Measurements from ENCODE around the gene FCHO2. TPM values are rescaled to one million over a fixed set of nuclear protein-coding genes. Genes with fewer than 3 reads are reported as not detected.
A peak's percentile ranks its signal among the peaks of the same experiment; 100 is the strongest.

The FCHO2 gene
- total RNA-seq, 1 experiment from 2014 or later: 8.9 TPM

DNA sequence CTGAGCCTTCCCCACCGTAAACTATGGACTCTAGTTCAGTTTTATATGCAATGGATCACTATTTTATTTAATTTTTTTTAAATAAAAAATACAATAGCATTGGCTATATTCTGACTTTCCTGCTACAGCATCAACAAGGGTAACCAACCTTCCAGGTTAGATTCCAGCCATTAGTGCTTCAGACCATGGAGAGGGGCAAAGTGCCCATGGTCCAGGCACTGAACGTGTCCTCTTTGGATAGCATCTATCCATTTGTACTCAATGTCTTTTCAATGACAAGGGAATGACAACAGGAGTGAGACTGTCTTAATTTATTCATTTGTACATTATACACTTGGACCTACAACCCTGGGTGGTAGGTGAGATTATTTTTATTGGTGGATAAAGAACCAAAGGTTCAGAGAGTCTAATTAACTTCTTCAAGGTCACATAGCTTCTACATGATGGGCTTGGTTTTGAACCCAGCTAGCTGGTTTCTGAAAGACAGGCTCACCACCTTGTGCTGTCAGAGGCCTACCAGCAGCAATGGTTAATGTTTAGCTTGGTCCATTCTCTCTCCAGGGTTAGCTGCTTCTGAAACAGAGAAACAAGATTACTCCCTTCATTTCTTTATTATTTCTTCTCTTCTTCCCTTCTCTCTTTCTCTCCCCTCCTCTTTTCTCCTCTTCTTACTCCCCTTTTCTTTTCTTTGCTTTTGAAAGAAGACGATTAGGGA lies 176.0 kb downstream of the FCHO2 start:
- Histone ChIP-seq H3K27me3 (replicated peaks) (no peaks in the 10 kb centered on the region), H3K4me1 (replicated peaks) (peaks cover 18% of the 10 kb centered on the region), H3K4me3 (no peak overlapping the region), H3K36me3 (peaks cover 11% of the 10 kb centered on the region), H3K9me3 (replicated peaks) (no peaks in the 10 kb centered on the region), H3K27ac (no peak overlapping the region)
- DNase-seq (ENCODE audit: low read depth in 1 of 2, low spot score in 2 of 2): no peak

DNA sequence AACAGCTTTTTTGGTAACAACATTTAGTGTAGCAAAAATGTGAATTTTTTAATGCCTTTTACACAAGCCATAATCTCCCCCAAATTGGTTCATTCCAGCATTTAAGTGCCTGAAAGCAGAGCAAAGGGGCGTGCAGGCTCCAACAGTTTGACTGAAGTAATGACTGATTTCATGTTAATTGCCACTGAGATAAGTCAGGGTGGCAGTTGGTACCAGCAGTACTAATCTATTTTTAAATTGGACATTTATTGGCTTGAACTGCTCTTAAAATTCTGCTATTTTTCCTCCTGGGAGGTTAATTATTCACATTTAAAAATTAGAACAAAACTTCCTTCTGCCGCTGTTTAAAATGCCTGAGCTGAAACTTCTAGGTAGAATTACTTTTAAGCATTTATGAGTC lies 176.9 kb downstream of the FCHO2 start:
- Histone ChIP-seq H3K27ac (no peak overlapping the region), H3K4me1 (replicated peaks) (peaks cover 18% of the 10 kb centered on the region), H3K27me3 (replicated peaks) (no peaks in the 10 kb centered on the region), H3K36me3 (peaks cover 11% of the 10 kb centered on the region), H3K9me3 (replicated peaks) (no peaks in the 10 kb centered on the region), H3K4me3 (no peak overlapping the region)
- DNase-seq (ENCODE audit: low read depth in 1 of 2, low spot score in 2 of 2): no peak

DNA sequence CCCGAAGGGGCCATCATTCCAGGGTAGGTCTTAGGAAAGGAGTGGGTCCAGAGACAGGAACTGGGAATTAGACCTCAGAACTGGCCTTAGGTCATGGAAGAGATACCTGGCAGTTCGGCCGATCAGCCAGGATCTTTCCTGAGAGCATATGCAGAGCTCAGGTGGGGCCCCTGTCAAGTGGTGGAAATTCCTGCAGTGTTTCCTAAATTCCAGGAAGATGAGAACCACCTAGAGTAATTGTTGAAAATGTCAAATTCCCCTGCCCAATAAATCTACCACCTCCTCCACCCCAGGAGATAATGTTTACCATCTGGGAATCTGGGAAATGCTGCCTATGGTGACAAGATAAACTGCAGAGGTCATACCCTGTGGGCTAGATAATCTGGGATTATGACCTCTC lies 179.2 kb downstream of the FCHO2 start:
- Histone ChIP-seq H3K27me3 (replicated peaks) (no peaks in the 10 kb centered on the region), H3K4me1 (replicated peaks) (peaks cover 18% of the 10 kb centered on the region), H3K9me3 (replicated peaks) (no peaks in the 10 kb centered on the region), H3K36me3 (0 out of 2 replicates have a peak, but pooled peaks cover 3% of the 10 kb centered on the region), H3K27ac (no peak overlapping the region), H3K4me3 (no peak overlapping the region)
- DNase-seq (ENCODE audit: low read depth in 1 of 2, low spot score in 2 of 2): no peak

DNA sequence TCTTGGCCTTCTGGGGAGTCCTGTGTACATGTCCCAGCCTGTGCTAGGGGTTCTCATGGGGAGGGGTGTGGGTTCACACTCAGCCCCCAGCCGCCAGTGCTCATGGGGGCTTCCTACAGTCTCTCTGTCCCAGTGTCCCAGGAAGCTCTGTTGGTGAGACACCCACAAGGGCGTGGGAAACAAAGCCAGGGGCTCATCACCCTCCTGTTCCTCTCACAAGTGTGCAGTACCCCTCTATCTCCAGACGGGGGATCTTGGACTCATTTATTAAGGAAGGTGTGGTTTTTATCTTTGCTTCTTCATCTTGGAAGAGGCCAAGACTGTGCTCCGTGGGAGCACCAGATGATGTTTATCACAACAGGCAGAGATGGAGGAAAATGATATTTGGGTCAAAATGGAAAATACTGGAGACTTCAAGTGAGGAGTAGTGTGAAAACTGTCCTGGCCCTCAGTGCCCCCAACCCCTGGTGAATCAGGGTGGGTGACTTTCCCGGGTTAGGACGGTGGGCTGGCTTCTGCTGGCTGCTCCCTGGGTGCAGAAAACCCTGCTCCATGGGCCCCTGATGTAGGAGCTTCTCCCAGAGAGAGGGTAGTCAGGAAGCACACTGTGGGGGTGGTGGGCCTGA lies 179.7 kb downstream of the FCHO2 start:
- DNase-seq (ENCODE audit: low read depth in 1 of 2, low spot score in 2 of 2): peak; percentile 53 to 56
- Histone ChIP-seq H3K4me3 (no peak overlapping the region), H3K36me3 (0 out of 2 replicates have a peak, but pooled peaks cover 3% of the 10 kb centered on the region), H3K4me1 (replicated peaks) (peaks cover 18% of the 10 kb centered on the region), H3K9me3 (replicated peaks) (no peaks in the 10 kb centered on the region), H3K27me3 (replicated peaks) (no peaks in the 10 kb centered on the region), H3K27ac (no peak overlapping the region)

DNA sequence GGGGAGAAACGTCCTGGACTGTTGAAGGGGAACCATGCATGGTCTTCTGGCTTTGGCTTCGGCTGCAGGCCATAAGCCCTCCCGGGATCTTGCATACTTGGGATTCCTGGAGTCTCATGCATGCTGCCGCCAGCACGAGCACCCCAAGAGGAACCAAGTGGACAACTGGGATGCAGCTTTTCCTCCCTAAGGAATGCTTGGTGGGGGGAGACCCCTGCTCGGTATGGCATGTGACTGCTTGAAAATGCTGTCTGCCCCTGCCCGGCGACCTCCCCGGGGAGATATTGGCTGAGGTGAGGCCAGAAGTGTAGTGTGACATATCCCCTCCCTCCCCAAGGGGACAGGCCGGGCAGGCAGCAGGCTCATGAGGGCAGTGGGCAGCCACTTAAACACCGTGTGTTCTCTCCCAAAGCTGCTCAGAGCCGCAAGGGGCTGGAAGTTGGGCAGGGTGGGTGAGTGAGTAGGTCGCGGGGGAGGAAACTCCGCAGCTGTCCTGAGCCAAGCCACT lies 180.3 kb downstream of the FCHO2 start:
- H3K9me3 ChIP-seq (replicated peaks): no peaks in the 10 kb centered on the region

DNA sequence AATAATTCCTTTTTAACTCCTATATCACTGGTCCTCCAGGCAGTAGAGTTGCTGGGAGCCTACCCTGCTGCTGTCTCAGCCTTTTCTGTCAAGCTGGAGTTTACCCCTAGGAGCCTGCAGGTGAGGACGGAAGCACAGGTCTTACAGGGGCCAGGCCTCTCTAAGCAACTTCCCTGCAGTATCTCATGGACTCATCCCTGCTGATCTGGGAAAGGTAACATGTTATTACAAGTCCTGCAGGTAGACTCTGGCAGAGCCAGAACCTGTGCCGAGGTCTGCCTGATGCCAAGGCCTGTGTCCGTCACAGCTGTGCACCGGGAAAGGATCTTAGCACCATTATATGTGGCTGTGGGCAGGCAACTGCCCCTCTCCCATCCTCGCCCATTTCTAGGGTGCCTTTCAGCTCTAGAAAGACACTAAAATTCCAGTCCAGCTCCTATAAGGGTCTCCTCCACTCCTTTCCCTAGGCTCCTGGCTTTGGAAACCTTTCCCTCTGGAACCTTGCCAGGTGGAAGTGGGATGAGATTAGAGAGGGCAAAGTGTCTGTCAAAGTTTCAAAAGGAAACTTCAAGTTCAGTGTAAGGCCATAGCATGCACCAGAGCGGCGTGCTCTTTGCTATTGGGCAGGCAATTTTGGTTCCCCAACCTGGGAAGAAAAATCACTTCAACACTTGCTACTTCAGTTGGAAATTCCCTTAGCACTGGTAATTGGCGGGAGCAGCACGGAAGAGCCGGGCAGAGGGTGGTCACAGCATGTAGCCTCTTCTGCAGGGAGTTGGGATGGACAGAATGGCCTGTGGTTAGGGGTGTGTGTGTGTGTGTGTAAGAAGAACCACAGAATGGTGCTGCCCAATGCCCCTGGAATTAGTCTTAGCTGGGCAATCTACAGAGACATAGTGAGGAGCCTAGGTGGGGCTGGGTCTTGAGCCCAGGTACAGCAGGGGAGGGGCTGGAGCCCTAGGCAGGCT lies 182.0 kb downstream of the FCHO2 start:
- H3K27me3 ChIP-seq (replicated peaks): no peaks in the 10 kb centered on the region
- DNase-seq (ENCODE audit: low read depth in 1 of 2, low spot score in 2 of 2): no peak
- peaks cover 18% of the 10 kb centered on the region for H3K4me1 ChIP-seq (replicated peaks)
- H3K9me3 ChIP-seq (replicated peaks): no peaks in the 10 kb centered on the region
- H3K27ac ChIP-seq: no peak overlapping the region
- no peak overlapping the region for H3K4me3 ChIP-seq
- no peaks in the 10 kb centered on the region for H3K36me3 ChIP-seq

More for the DNA sequence above, 180.3 kb downstream of the FCHO2 start:
- Histone ChIP-seq H3K27me3 (replicated peaks) (no peaks in the 10 kb centered on the region), H3K27ac (no peak overlapping the region), H3K36me3 (0 out of 2 replicates have a peak, but pooled peaks cover 3% of the 10 kb centered on the region), H3K4me1 (replicated peaks) (peaks cover 18% of the 10 kb centered on the region), H3K4me3 (no peak overlapping the region)
- DNase-seq (ENCODE audit: low read depth in 1 of 2, low spot score in 2 of 2): no peak

DNA sequence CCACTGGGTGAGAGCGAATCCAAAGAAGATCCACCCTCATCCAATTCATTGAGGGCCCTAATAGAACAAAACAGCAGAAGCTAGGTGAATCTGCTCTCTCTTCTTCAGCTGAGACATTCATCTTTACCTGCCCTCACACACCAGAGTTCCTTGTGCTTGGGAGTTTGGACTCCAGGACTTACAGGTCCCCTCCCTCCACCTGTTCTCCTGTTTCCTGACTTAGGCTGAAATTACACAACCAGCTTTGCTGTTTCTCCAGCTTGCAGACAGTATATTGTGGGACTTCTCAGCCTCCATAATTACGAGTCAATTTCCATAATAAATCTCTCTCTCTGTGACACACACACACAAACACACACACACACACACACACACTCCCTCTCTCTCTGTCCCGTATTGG lies 183.6 kb downstream of the FCHO2 start:
- H3K36me3 ChIP-seq: no peaks in the 10 kb centered on the region
- no peak overlapping the region for H3K4me3 ChIP-seq
- H3K9me3 ChIP-seq (replicated peaks): no peaks in the 10 kb centered on the region
- DNase-seq (ENCODE audit: low read depth in 1 of 2, low spot score in 2 of 2): no peak
- peaks cover 13% of the 10 kb centered on the region for H3K4me1 ChIP-seq (replicated peaks)
- H3K27me3 ChIP-seq (replicated peaks): no peaks in the 10 kb centered on the region
- no peak overlapping the region for H3K27ac ChIP-seq

Other genes with a start within 250 kb of the FCHO2 start
- gene TNPO1, start 139.4 kb upstream of the FCHO2 start, total RNA-seq (2014; rRNA removed; shearing (Covaris generic)): 185 and 277 TPM in 2 replicates
- 4.5 and 8.4 TPM in 2 replicates for gene TMEM171, start 164.5 kb downstream of the FCHO2 start, total RNA-seq (2014; rRNA removed; shearing (Covaris generic))
- gene TMEM174, start 217.2 kb downstream of the FCHO2 start, total RNA-seq (2014; rRNA removed; shearing (Covaris generic)): not detected in 2 replicates